ENCODE results near the gene ODC1. TPM values are rescaled to one million over a fixed set of nuclear protein-coding genes. Genes with fewer than 3 reads are reported as not detected.

Gene ODC1
- 10 to 100 TPM; 31.0 to 45.0 TPM for total RNA-seq

GRCh38 chr2:10447895-10448575, at the start of gene ODC1:
Gene ODC1, minus strand, starts transcription at chr2:10448327. Its CDS starts 3,295 bp downstream, at chr2:10445032.

Small RNAs within 50 kb of the gene (small RNA-seq; reads per million reads assigned to genes)
- gene SNORA80B, result 20.5 to 36.1 reads per million in 2 donors

Other genes with a start within 250 kb of the ODC1 start
- 100 to 1,000 TPM in 1 of 2 donors, 10 to 100 TPM in 1; 70.5 to 152 TPM for gene HPCAL1, start 145.4 kb downstream of the ODC1 start, total RNA-seq
- 10 to 100 TPM; 28.2 to 42.6 TPM for gene NOL10, start 241.6 kb upstream of the ODC1 start, total RNA-seq

Measured in melanocyte of skin (primary cell).